Osteoblast (primary cell): Measurements from ENCODE around the gene WIZ. TPM values are rescaled to one million over a fixed set of nuclear protein-coding genes. Genes with fewer than 3 reads are reported as not detected.

Source experiments
- DNase-seq: peaks from one replicate; pipeline ENCODE4 v3.0.0; 2011; ENCODE audit warnings: low spot score, mixed read lengths; ENCODE audit not compliant: insufficient read length; ENCODE audit errors: missing footprints
- H2AFZ ChIP-seq: 2 replicates; pipeline ENCODE4 v1.6.0; 2011; ENCODE audit warnings: mild to moderate bottlenecking, low read length
- H3K27ac ChIP-seq: 2 replicates; pipeline ENCODE4 v1.5.1; 2011; ENCODE audit warnings: mild to moderate bottlenecking, low read depth, low read length, moderate library complexity
- H3K27me3 ChIP-seq: 2 replicates; pipeline ENCODE4 v1.6.0; 2012; ENCODE audit warnings: mild to moderate bottlenecking, control low read depth, inconsistent platforms, low read length, moderate library complexity; ENCODE audit not compliant: insufficient read depth
- H3K36me3 ChIP-seq: 2 replicates; pipeline ENCODE4 v1.5.1; 2011; ENCODE audit warnings: mild to moderate bottlenecking, low read length, control low read depth, moderate library complexity; ENCODE audit not compliant: insufficient read depth
- H3K4me1 ChIP-seq: 2 replicates; pipeline ENCODE4 v1.5.1; 2011; ENCODE audit warnings: mild to moderate bottlenecking, low read length, control low read depth, moderate library complexity; ENCODE audit not compliant: insufficient read depth
- H3K4me2 ChIP-seq: 2 replicates; pipeline ENCODE4 v1.6.0; 2011; ENCODE audit warnings: mild to moderate bottlenecking, low read length; ENCODE audit not compliant: insufficient read depth
- H3K4me3 ChIP-seq: fragments of 200-600 bp; sonication (generic); 3 replicates; pipeline ENCODE4 v1.5.1; 2012; ENCODE audit warnings: mild to moderate bottlenecking, low read length, inconsistent platforms; ENCODE audit not compliant: insufficient read depth
- H3K79me2 ChIP-seq: 2 replicates; pipeline ENCODE4 v1.6.0; 2012; ENCODE audit warnings: mild to moderate bottlenecking, low read length, control low read depth, inconsistent platforms; ENCODE audit not compliant: insufficient read depth
- H3K9me3 ChIP-seq: 2 replicates; pipeline ENCODE4 v1.5.1; 2011; ENCODE audit warnings: low read depth, low read length, control low read depth
- H4K20me1 ChIP-seq: 2 replicates; pipeline ENCODE4 v1.6.0; 2012; ENCODE audit warnings: mild to moderate bottlenecking, low read length, control low read depth; ENCODE audit not compliant: insufficient read depth
- CTCF ChIP-seq: IDR thresholded peaks from 2 replicates; pipeline ENCODE4 v1.5.1; 2011; ENCODE audit warnings: mild to moderate bottlenecking, low read depth, low read length, moderate library complexity; ENCODE audit errors: extremely low read depth
- total RNA-seq: library from RNA; depleted of rRNA; stranded (reverse); fragments of >200 nt; gene quantifications from 2 replicates; pipeline ENCODE4 v1.2.3, GENCODE V29; 2012

The WIZ gene
- total RNA-seq, 1 donor: 9.8 TPM

GRCh38 chr19:15379999-15380647 is 69.6 kb downstream of the WIZ start:
- Histone ChIP-seq H2AFZ (peak overlapping the region; percentile 72), H3K79me2 (peaks cover 45% of the 10 kb centered on the region), H3K4me2 (peak overlapping the region; percentile 90), H3K4me3 (peak overlapping the region; percentile 99), H3K27me3 (no peaks in the 10 kb centered on the region), H3K36me3 (peaks cover 4% of the 10 kb centered on the region), H3K9me3 (no peaks in the 10 kb centered on the region), H4K20me1 (peaks cover 14% of the 10 kb centered on the region), H3K27ac (peak overlapping the region; percentile 66), H3K4me1 (peaks cover 24% of the 10 kb centered on the region)
- no peak for TF ChIP-seq CTCF
- peak; percentile 79 for DNase-seq

GRCh38 chr19:15379083-15379998 is 70.4 kb downstream of the WIZ start, which contains the start of gene AKAP8:
AKAP8 (minus strand) TSS chr19:15379787; CDS start chr19:15379731, 56 bp downstream.
- Histone ChIP-seq H2AFZ (peak within 1 kb of the TSS; percentile 73), H4K20me1 (peaks cover 22% of the 10 kb centered on the region), H3K36me3 (peaks cover 4% of the 10 kb centered on the region), H3K4me3 (peak within 1 kb of the TSS; percentile 99), H3K27ac (peak within 1 kb of the TSS; percentile 99), H3K4me2 (peak within 1 kb of the TSS; percentile 90), H3K27me3 (no peaks in the 10 kb centered on the region), H3K4me1 (peaks cover 27% of the 10 kb centered on the region), H3K79me2 (peaks cover 50% of the 10 kb centered on the region), H3K9me3 (no peaks in the 10 kb centered on the region)
- no peak for TF ChIP-seq CTCF
- peak; percentile 100 for DNase-seq

- Histone ChIP-seq H3K27me3 (no peaks in the 10 kb centered on the region), H3K27ac (peak overlapping the region; percentile 99), H3K79me2 (peaks cover 57% of the 10 kb centered on the region), H2AFZ (peak overlapping the region; percentile 73), H3K36me3 (peaks cover 4% of the 10 kb centered on the region), H3K9me3 (no peaks in the 10 kb centered on the region), H3K4me2 (peak overlapping the region; percentile 86), H3K4me3 (peak overlapping the region; percentile 99), H4K20me1 (peaks cover 29% of the 10 kb centered on the region), H3K4me1 (peaks cover 27% of the 10 kb centered on the region)
- no peak for TF ChIP-seq CTCF
- peak; percentile 93 for DNase-seq
Measured at GRCh38 chr19:15378534-15379082, 71.1 kb downstream of the WIZ start.
